ENCODE results near the gene HSF2BP. TPM values are rescaled to one million over a fixed set of nuclear protein-coding genes. Genes with fewer than 3 reads are reported as not detected.
"Not testable (repeated sequence)": the region's sequence is repeated elsewhere in the genome, so short reads cannot be mapped to it uniquely, and the experiment has no call there.

The HSF2BP gene
- total and polyA plus RNA-seq, 8 donors: 0.11 to 0.32 (median 0.22) TPM

- Histone ChIP-seq H3K9me3 (no peaks in the 10 kb centered on the region), H3K27ac (no peak overlapping the region), H3K36me3 (no peaks in the 10 kb centered on the region), H3K4me1 (no peaks in the 10 kb centered on the region), H3K4me3 (no peak overlapping the region), H3K27me3 (no peaks in the 10 kb centered on the region)
- no peak for DNase-seq
- no peak for FAIRE-seq
- ATAC-seq: no peak
- intact Hi-C loops (cut with DNase I): no loop called here
- WGBS, 2 donors: 86 to 91% methylated on average over 4 of the region's 4 CpGs
- TF ChIP-seq, protein P1, sequence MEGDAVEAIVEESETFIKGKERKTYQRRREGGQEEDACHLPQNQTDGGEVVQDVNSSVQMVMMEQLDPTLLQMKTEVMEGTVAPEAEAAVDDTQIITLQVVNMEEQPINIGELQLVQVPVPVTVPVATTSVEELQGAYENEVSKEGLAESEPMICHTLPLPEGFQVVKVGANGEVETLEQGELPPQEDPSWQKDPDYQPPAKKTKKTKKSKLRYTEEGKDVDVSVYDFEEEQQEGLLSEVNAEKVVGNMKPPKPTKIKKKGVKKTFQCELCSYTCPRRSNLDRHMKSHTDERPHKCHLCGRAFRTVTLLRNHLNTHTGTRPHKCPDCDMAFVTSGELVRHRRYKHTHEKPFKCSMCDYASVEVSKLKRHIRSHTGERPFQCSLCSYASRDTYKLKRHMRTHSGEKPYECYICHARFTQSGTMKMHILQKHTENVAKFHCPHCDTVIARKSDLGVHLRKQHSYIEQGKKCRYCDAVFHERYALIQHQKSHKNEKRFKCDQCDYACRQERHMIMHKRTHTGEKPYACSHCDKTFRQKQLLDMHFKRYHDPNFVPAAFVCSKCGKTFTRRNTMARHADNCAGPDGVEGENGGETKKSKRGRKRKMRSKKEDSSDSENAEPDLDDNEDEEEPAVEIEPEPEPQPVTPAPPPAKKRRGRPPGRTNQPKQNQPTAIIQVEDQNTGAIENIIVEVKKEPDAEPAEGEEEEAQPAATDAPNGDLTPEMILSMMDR (IDR thresholded peaks at IDR 0.05): no peak
Measured at GRCh38 chr21:43619856-43620255, 39.4 kb downstream of the HSF2BP start.

DNA sequence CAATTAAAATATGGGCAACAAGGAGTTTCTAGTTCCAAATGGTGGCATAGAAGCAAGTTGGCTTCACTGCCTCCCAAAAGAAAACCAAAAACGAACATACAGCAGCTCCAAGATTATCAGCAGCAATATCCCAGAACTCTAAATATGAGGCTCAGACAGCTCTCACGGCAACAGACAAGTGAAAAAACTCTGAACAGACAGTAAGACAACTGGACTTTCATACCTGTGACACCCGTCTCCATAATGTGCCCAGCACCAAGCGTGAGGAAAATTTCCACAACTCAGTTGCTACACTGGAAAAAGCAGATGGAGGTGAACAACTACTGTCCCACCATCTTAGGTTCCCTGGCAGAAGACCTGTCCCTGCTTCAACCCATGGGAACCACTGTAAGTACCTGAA is 39.9 kb downstream of the HSF2BP start:
- no peaks in the 10 kb centered on the region for H3K9me3 ChIP-seq
- H3K4me3 ChIP-seq: no peak overlapping the region
- DNase-seq (no peak), ATAC-seq (no peak), FAIRE-seq (no peak)
- H3K36me3 ChIP-seq: no peaks in the 10 kb centered on the region
- H3K4me1 ChIP-seq: no peaks in the 10 kb centered on the region
- TF ChIP-seq, protein P1 (IDR thresholded peaks at IDR 0.05): no peak
- no peak overlapping the region for H3K27ac ChIP-seq
- intact Hi-C loops (cut with DNase I): no loop called here
- WGBS, 2 donors: 80 to 94% methylated on average over 4 of the region's 4 CpGs
- no peaks in the 10 kb centered on the region for H3K27me3 ChIP-seq

DNA sequence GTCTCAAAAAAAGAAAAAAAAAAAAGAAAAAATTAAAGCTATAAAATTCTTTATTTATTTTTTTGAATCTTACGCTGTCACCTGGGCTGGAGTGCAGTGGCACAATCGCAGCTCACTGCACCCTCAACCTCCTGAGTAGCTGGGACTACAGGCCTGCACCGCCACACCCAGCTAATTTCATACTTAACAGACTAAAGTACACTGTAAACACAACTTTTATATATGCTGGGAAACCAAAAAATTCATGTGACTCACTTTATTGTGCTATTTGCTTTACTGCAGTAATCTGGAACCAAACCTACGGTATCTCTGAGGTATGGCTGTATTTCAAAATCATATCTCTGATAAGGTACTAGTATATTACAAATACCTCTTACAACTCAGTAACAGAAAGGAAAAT is 40.3 kb downstream of the HSF2BP start:
- no peak for DNase-seq
- Histone ChIP-seq H3K27me3 (no peaks in the 10 kb centered on the region), H3K36me3 (no peaks in the 10 kb centered on the region), H3K27ac (no peak overlapping the region), H3K4me3 (no peak overlapping the region), H3K4me1 (no peaks in the 10 kb centered on the region), H3K9me3 (no peaks in the 10 kb centered on the region)
- WGBS, 2 donors: 96 to 98% methylated on average over 4 of the region's 4 CpGs
- TF ChIP-seq, protein P1 (IDR thresholded peaks at IDR 0.05): no peak
- FAIRE-seq: no peak
- intact Hi-C loops (cut with DNase I): no loop called here
- ATAC-seq: peak in 1 of 4 donors; percentile 15

GRCh38 chr21:43616861-43617260 is 42.4 kb downstream of the HSF2BP start:
- ATAC-seq; H3K27me3 ChIP-seq; intact Hi-C loops (cut with DNase I); H3K27ac ChIP-seq; H3K4me1 ChIP-seq; DNase-seq; H3K4me3 ChIP-seq; H3K36me3 ChIP-seq; H3K9me3 ChIP-seq; FAIRE-seq: not testable (repeated sequence)
- 68 to 79% methylated on average over 3 of the region's 3 CpGs for WGBS, 2 donors

GRCh38 chr21:43614839-43615238 is 44.4 kb downstream of the HSF2BP start:
- ATAC-seq: no peak
- 80 to 84% methylated on average over 5 of the region's 5 CpGs for WGBS, 2 donors
- H3K27ac ChIP-seq: no peak overlapping the region

More at GRCh38 chr21:43614839-43615238, 44.4 kb downstream of the HSF2BP start:
- no peaks in the 10 kb centered on the region for H3K36me3 ChIP-seq
- DNase-seq: no peak
- H3K9me3 ChIP-seq: no peaks in the 10 kb centered on the region
- TF ChIP-seq, protein P1 (IDR thresholded peaks at IDR 0.05): no peak
- no peak for FAIRE-seq
- H3K27me3 ChIP-seq: no peaks in the 10 kb centered on the region
- intact Hi-C loops (cut with DNase I): no loop called here
- H3K4me3 ChIP-seq: no peak overlapping the region
- H3K4me1 ChIP-seq: no peaks in the 10 kb centered on the region

Data from pancreas (tissue), 10 donors.